Skin epidermis (tissue), 12 donors: ENCODE measurements around the gene KCTD14.
"Not testable (repeated sequence)": the region's sequence is repeated elsewhere in the genome, so short reads cannot be mapped to it uniquely, and the experiment has no call there.

Experiments
- H3K27ac ChIP-seq, 21 experiments: fragments of 200-600 bp; sonication (generic) in 11 of 21; one replicate each; pipeline ENCODE4 v1.5.0; 2020; ENCODE audit warnings: mild to moderate bottlenecking in 3 of 21, inconsistent platforms in 2 of 21, moderate library complexity in 2 of 21
- H3K4me3 ChIP-seq, 7 experiments: fragments of 200-600 bp; sonication (generic) in 2 of 7; one replicate each; pipeline ENCODE4 v1.5.0; 2020; ENCODE audit warnings: inconsistent platforms in 2 of 7, mild to moderate bottlenecking in 2 of 7, moderate library complexity in 1 of 7

KCTD14 gene

GRCh38 chr11:78050964-78051831, 28.1 kb upstream of the KCTD14 start:
- H3K4me3 ChIP-seq, result no peak overlapping the region
- H3K27ac ChIP-seq, result no peak overlapping the region

DNA sequence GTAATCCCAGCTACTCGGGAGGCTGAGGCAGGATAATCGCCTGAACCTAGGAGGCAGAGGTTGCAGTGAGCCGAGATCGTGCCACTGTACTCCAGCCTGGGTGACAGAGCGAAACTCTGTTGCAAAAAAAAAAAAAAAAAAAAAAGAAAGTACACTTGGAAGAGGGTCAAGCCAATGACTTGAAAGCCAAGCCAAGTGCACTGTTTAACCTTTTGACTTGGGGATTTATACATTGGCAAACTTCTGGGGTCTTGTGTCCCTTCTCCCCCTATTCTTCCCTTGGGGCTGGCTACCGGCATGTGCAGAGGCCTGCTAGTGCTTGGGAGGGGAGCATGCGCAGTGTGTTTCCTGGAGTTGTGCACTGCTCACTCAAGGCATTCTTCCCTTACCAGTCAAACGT, 26.3 kb upstream of the KCTD14 start:
- Histone ChIP-seq H3K27ac (no peak overlapping the region), H3K4me3 (no peak overlapping the region)

DNA sequence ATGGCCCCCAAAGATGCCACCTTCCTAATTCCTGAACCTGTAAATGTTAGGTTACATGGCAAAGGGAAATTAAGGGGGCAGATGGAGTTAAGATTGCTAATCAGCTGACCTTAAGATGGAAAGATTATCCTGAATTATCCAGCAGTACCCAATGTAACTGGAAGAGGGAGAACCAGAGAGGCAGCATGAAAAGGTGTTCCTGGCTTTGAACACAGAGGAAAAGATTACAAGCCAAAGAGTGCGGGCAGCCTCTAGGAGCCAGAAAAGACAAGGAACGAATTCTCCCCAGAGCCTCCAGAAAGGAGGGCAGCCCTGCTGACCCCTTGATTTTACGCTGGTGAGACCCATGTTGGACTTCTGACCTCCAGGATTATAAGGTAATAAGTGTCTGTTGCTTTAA, 25.5 kb upstream of the KCTD14 start:
- Histone ChIP-seq H3K4me3 (no peak overlapping the region), H3K27ac (no peak overlapping the region)

DNA sequence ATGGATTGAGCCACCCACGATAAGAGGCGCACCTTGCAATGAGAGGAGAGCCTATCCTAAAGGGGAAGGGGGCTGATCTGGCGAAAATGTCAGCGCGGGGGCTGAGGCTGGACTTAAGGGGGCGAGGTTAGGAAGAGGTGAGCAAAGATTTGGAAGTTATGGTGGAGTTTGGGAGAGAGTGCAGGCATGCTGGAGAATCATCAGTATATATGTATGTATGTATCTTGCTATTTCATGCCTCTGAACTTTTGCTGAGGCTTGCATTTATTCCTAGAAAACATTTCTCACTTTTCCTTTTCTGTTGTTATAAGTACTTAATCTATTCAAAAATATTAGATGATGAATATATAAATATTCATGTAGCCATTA, 23.4 kb upstream of the KCTD14 start:
- H3K27ac ChIP-seq, result peak overlapping the region in 1 of 21 experiments; percentile 21

GRCh38 chr11:78045851-78046485, 22.9 kb upstream of the KCTD14 start:
- Histone ChIP-seq H3K4me3 (peak overlapping the region; percentile 19 to 44 (median 24)), H3K27ac (peak overlapping the region in 8 of 21 experiments; percentile 27 to 66 (median 56))

More for the DNA sequence above, 23.4 kb upstream of the KCTD14 start:
- peak overlapping the region in 4 of 7 experiments; percentile 19 to 44 (median 28) for H3K4me3 ChIP-seq

DNA sequence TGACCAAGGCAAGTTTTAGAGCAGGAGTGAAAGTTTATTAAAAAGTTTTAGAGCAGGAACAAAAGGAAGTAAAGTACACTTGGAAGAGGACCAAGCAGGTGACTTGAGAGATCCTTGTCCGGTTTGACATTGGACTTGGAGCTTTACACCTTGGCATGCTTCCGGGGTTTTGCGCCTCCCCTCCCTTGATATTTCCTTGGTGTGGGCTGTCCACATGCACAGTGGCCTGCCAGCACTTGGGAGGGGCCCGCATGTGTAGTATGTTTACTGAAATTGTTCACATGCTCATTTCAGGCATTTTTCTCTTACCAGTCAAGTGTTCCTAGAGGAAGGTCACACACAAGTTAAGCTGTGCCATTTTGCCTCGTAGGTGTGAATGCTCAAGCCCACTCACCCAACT, 21.6 kb upstream of the KCTD14 start:
- Histone ChIP-seq H3K27ac (no peak overlapping the region), H3K4me3 (no peak overlapping the region)

DNA sequence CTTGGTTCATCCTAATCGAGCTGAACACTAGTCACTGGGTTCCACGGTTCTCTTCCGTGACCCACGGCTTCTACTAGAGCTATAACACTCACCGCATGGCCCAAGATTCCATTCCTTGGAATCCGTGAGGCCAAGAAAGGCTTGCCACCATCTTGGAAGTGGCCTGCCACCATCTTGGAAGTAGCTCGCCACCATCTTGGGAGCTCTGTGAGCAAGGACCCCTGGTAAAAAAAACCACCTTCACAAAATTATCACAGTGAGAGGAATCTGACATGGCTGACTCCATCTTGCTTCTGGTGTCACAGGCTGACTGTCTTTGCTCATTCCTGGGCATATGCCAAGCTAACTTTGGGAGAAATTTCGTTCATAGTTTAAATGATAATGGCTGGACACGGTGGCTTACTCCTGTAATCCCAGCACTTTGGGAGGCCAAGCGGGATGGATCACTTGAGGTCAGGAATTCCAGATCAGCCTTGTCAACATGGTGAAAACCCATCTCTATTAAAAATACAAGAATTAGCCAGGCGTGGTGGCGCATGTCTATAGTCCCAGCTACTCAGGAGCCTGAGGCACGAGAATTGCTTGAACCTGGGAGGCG, 18.9 kb upstream of the KCTD14 start:
- H3K4me3 ChIP-seq, result no peak overlapping the region
- no peak overlapping the region for H3K27ac ChIP-seq

DNA sequence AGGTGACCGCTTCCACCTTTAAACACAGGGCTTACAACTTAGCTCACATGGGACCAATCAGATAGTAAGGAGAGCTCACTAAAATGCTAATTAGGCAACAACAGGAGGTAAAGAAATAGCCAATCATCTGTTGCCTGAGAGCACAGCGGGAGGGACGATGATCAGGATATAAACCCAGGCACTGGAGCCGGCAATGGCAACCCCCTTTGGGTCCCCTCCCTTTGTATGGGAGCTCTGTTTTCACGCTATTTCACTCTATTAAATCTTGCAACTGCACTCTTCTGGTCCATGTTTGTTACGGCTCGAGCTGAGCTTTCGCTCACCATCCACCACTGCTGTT, 18.3 kb upstream of the KCTD14 start:
- H3K4me3 ChIP-seq, H3K27ac ChIP-seq: not testable (repeated sequence)

GRCh38 chr11:78040691-78041379, 17.8 kb upstream of the KCTD14 start:
- Histone ChIP-seq H3K4me3 (peak overlapping the region in 1 of 7 experiments; percentile 22), H3K27ac (peak overlapping the region in 11 of 21 experiments; percentile 34 to 84 (median 75))

- peak overlapping the region in 19 of 21 experiments; percentile 26 to 84 (median 73) for H3K27ac ChIP-seq
- peak overlapping the region in 1 of 7 experiments; percentile 22 for H3K4me3 ChIP-seq
These were observed 17.0 kb upstream of the KCTD14 start for GRCh38 chr11:78039919-78040671.

- Histone ChIP-seq H3K27ac (peak overlapping the region in 15 of 21 experiments; percentile 26 to 84 (median 75)), H3K4me3 (peak overlapping the region in 1 of 7 experiments; percentile 22)
These were observed 16.4 kb upstream of the KCTD14 start for GRCh38 chr11:78039391-78039918.

DNA sequence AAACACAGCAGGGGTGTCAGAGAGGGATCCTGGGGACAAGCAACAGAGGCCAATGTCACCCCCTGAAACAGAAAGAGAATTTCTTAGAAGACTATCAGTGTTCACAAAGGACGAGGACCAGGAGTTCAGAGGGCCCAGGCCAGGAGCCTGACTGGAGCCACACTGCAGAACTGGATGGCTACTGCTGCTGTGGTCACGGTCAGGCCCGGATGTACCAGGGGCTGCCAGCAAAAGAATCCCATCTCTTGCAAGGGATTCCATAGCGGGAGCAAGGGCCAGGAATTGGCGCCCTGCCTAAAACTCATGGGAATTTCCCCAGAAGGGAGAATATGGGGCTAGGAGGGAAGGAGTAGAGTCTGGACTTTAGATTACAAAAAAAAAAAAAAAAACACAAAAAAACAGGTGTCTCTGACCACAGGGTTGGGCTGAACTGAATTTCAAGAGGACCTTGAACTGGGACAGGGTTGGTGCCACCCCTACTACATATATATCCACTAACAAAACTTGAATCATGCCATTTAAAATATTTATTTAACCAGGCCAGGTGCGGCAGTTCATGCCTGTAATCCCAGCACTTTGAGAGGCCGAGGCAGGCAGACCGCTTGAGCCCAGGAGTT, 15.7 kb upstream of the KCTD14 start:
- no peak overlapping the region for H3K27ac ChIP-seq

GRCh38 chr11:78037825-78038620, 14.9 kb upstream of the KCTD14 start:
- no peak overlapping the region for H3K27ac ChIP-seq

More for the DNA sequence above, 15.7 kb upstream of the KCTD14 start:
- H3K4me3 ChIP-seq, result no peak overlapping the region

GRCh38 chr11:78037056-78037455, 14.0 kb upstream of the KCTD14 start:
- Histone ChIP-seq H3K27ac (no peak overlapping the region), H3K4me3 (no peak overlapping the region)

More at GRCh38 chr11:78037825-78038620, 14.9 kb upstream of the KCTD14 start:
- no peak overlapping the region for H3K4me3 ChIP-seq

GRCh38 chr11:78036313-78036712, 13.2 kb upstream of the KCTD14 start:
- Histone ChIP-seq H3K4me3 (no peak overlapping the region), H3K27ac (no peak overlapping the region)

- no peak overlapping the region for H3K4me3 ChIP-seq
- H3K27ac ChIP-seq, result no peak overlapping the region
These were observed 11.5 kb upstream of the KCTD14 start for GRCh38 chr11:78034623-78035022.

- Histone ChIP-seq H3K27ac (no peak overlapping the region), H3K4me3 (no peak overlapping the region)
These were observed 10.0 kb upstream of the KCTD14 start for GRCh38 chr11:78033040-78033439.

DNA sequence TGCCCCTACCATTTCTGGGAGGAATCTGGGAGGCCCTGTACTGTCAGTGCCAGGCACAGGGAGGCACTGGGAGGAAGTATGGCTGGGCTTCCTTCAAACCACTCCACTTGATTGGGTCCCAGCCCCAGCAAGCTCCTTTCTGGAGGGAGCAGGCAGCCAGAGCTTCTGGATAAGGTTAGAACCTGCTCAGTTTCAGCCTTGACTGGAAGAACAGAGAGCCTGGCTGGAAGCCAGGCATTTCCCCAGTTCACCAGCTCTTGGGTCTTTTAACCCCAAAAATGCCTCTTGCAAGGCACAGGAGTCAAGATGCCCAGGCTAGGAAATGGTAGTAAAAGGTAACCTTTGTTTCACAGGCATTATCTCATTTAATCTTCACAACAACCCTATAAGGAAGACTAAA, 9.0 kb upstream of the KCTD14 start:
- no peak overlapping the region for H3K4me3 ChIP-seq
- H3K27ac ChIP-seq, result no peak overlapping the region
